HepG2 (cell line): ENCODE results near the gene F12. TPM values are rescaled to one million over a fixed set of nuclear protein-coding genes. Genes with fewer than 3 reads are reported as not detected.

Source experiments
- BATF2 ChIP-seq: sonication (generic); formaldehyde crosslinking; IDR thresholded peaks from 2 replicates; pipeline ENCODE4 v1.8.0; 2022; ENCODE audit warnings: mild to moderate bottlenecking, missing genetic modification reagents, moderate library complexity
- HDAC2 ChIP-seq: sonication (generic); formaldehyde crosslinking; IDR thresholded peaks from 2 replicates; pipeline ENCODE4 v1.4.0; 2020; ENCODE audit warnings: missing genetic modification reagents
- HNF4G ChIP-seq, 2 experiments: sonication (generic) in 1 of 2; formaldehyde crosslinking in 1 of 2; IDR thresholded peaks; 2 replicates each; pipeline versions ENCODE4 v1.4.0 to v1.6.1; 2011 to 2020; ENCODE audit warnings: borderline replicate concordance in 2 of 2, low read depth in 2 of 2, mild to moderate bottlenecking in 2 of 2, low read length in 1 of 2, missing genetic modification reagents in 1 of 2, moderate library complexity in 1 of 2
- HNRNPK ChIP-seq: fragments of 200-400 bp; formaldehyde crosslinking; IDR thresholded peaks from 2 replicates; pipeline ENCODE4 v1.6.1; 2018; ENCODE audit warnings: low read length, low read depth, moderate library complexity, mild to moderate bottlenecking; ENCODE audit not compliant: poor library complexity, severe bottlenecking
- KLF16 ChIP-seq, 2 experiments: sonication (generic) in 1 of 2; formaldehyde crosslinking in 1 of 2; IDR thresholded peaks; 2 replicates each; pipeline versions ENCODE4 v1.6.1 to v1.8.0; 2016 to 2023; ENCODE audit warnings: missing genetic modification reagents in 2 of 2, missing compliant biosample characterization in 1 of 2
- LCORL ChIP-seq, 2 experiments: fragments of 450-650 bp in 1 of 2; sonication (generic) in 1 of 2; formaldehyde crosslinking in 1 of 2; IDR thresholded peaks; 2 replicates each; pipeline versions ENCODE4 v1.5.0 to v1.6.1; 2017 to 2020; ENCODE audit warnings: antibody characterized with exemption in 1 of 2, missing genetic modification reagents in 1 of 2
- MAX ChIP-seq: IDR thresholded peaks from 2 replicates; pipeline ENCODE4 v1.6.1; 2012; ENCODE audit warnings: inconsistent platforms
- MLX ChIP-seq: IDR thresholded peaks from 2 replicates; pipeline ENCODE4 v1.6.1; 2016
- PHF8 ChIP-seq: sonication (generic); formaldehyde crosslinking; IDR thresholded peaks from 2 replicates; pipeline ENCODE4 v1.5.0; 2020; ENCODE audit warnings: missing genetic modification reagents
- TAF1 ChIP-seq: sonication (generic); formaldehyde crosslinking; IDR thresholded peaks from 2 replicates; pipeline ENCODE4 v1.4.0; 2020; ENCODE audit warnings: missing genetic modification reagents
- TCF12 ChIP-seq, 2 experiments: fragments of 450-650 bp in 1 of 2; sonication (generic) in 1 of 2; formaldehyde crosslinking in 1 of 2; IDR thresholded peaks; 2 replicates each; pipeline versions ENCODE4 v1.6.1 to v1.8.0; 2017 to 2022; ENCODE audit warnings: antibody characterized with exemption in 1 of 2, mild to moderate bottlenecking in 1 of 2, missing genetic modification reagents in 1 of 2, moderate library complexity in 1 of 2
- ZBTB14 ChIP-seq: sonication (generic); formaldehyde crosslinking; IDR thresholded peaks from 2 replicates; pipeline ENCODE4 v1.4.0; 2020; ENCODE audit warnings: missing genetic modification reagents
- ZBTB33 ChIP-seq: sonication (generic); formaldehyde crosslinking; IDR thresholded peaks from 2 replicates; pipeline ENCODE4 v1.4.0; 2020; ENCODE audit warnings: missing genetic modification reagents
- ZBTB7B ChIP-seq: sonication (generic); formaldehyde crosslinking; IDR thresholded peaks from 2 replicates; pipeline ENCODE4 v1.4.0; 2020; ENCODE audit warnings: missing genetic modification reagents
- ZFX ChIP-seq: sonication (generic); formaldehyde crosslinking; IDR thresholded peaks from 2 replicates; pipeline ENCODE4 v1.4.0; 2020; ENCODE audit warnings: mild to moderate bottlenecking, low read depth, missing genetic modification reagents, moderate library complexity
- ZNF121 ChIP-seq: sonication (generic); formaldehyde crosslinking; IDR thresholded peaks from 2 replicates; pipeline ENCODE4 v1.5.0; 2020; ENCODE audit warnings: mild to moderate bottlenecking, missing genetic modification reagents
- ZNF263 ChIP-seq: sonication (generic); formaldehyde crosslinking; IDR thresholded peaks from 2 replicates; pipeline ENCODE4 v1.4.0; 2020; ENCODE audit warnings: missing genetic modification reagents
- ZNF333 ChIP-seq: sonication (generic); formaldehyde crosslinking; IDR thresholded peaks from 2 replicates; pipeline ENCODE4 v1.4.0; 2020; ENCODE audit warnings: mild to moderate bottlenecking, missing genetic modification reagents, borderline replicate concordance
- ZNF446 ChIP-seq: sonication (generic); formaldehyde crosslinking; IDR thresholded peaks from 2 replicates; pipeline ENCODE4 v1.5.0; 2020; ENCODE audit warnings: mild to moderate bottlenecking, missing genetic modification reagents
- ZNF616 ChIP-seq: sonication (generic); formaldehyde crosslinking; IDR thresholded peaks from 2 replicates; pipeline ENCODE4 v1.5.0; 2020; ENCODE audit warnings: low read depth, mild to moderate bottlenecking, missing genetic modification reagents
- ZSCAN25 ChIP-seq: sonication (generic); formaldehyde crosslinking; IDR thresholded peaks from 2 replicates; pipeline ENCODE4 v1.8.0; 2022; ENCODE audit warnings: mild to moderate bottlenecking, missing genetic modification reagents
- polyA plus RNA-seq, 8 experiments: library from polyadenylated mRNA; depleted of rRNA in 3 of 8; stranded (reverse) in 7 of 8; unstranded in 1 of 8; fragments of >200 nt; fragmentation: Illumina TruSeq in 4 of 8; extraction: Trizol in 4 of 8; gene quantifications; 2 replicates each; pipeline versions ENCODE4 v1.2.1 to v1.2.3, GENCODE V29; 2011 to 2016; ENCODE audit warnings: low read depth in 4 of 8, missing spikeins in 1 of 8, mixed read lengths in 1 of 8; ENCODE audit not compliant: insufficient read depth in 1 of 8
- total RNA-seq, 5 experiments: library from RNA; depleted of rRNA; stranded (reverse); fragments of >200 nt; fragmentation: Illumina TruSeq; extraction: Trizol; gene quantifications; 2 replicates each; pipeline ENCODE4 v1.2.3, GENCODE V29; 2016; ENCODE audit warnings: low read depth in 1 of 5

The F12 gene
- total and polyA plus RNA-seq, 2 of the 13 experiments (the other 11 are each of a cell fraction or from before 2014, with no cell fraction given) = 2.5 to 3.0 TPM

- no peak for TF ChIP-seq TCF12 (IDR thresholded peaks at IDR 0.05)
- TF ChIP-seq TCF12 (CRISPR knock-in tag; IDR thresholded peaks at IDR 0.05) = 0 out of 2 replicates have a peak, but pooled peaks have one; percentile 46
- peak; percentile 92 for TF ChIP-seq ZSCAN25 (CRISPR knock-in tag)
- peak; percentile 79 for TF ChIP-seq MAX
- no peak for TF ChIP-seq HDAC2
- TF ChIP-seq LCORL (IDR thresholded peaks at IDR 0.05) = peak; percentile 90
- TF ChIP-seq LCORL (CRISPR knock-in tag; IDR thresholded peaks at IDR 0.05) = 0 out of 2 replicates have a peak, but pooled peaks have one; percentile 30
- TF ChIP-seq ZNF616 (CRISPR knock-in tag) = 0 out of 2 replicates have a peak, but pooled peaks have one; percentile 18
- peak; percentile 18; the same call in 1 of the 2 replicates for TF ChIP-seq TAF1
- TF ChIP-seq ZNF446 (CRISPR knock-in tag) = peak; percentile 72; the same call in 1 of the 2 replicates
- peak; percentile 92 for TF ChIP-seq ZNF263
- peak; percentile 77 for TF ChIP-seq ZNF121
- 0 out of 2 replicates have a peak, but pooled peaks have one; percentile 15 for TF ChIP-seq BATF2 (CRISPR knock-in tag)
- peak; percentile 72 for TF ChIP-seq ZBTB33
- TF ChIP-seq ZNF333 (CRISPR knock-in tag) = no peak
- TF ChIP-seq ZBTB14 (CRISPR knock-in tag) = 0 out of 2 replicates have a peak, but pooled peaks have one; percentile 42
- TF ChIP-seq HNF4G (IDR thresholded peaks at IDR 0.05; ENCODE audit: borderline replicate concordance, low read depth, low read length) = no peak
- TF ChIP-seq HNF4G (CRISPR knock-in tag; IDR thresholded peaks at IDR 0.05; ENCODE audit: borderline replicate concordance, low read depth) = no peak
- peak; percentile 6; the same call in 1 of the 2 replicates for TF ChIP-seq PHF8
- TF ChIP-seq MLX (CRISPR knock-in tag) = no peak
- TF ChIP-seq KLF16 (CRISPR knock-in tag; IDR thresholded peaks at IDR 0.05) = 0 out of 4 replicates have a peak, but pooled peaks of 1 of the 2 experiments have one; percentile 12
- TF ChIP-seq ZFX = peak; percentile 63
- TF ChIP-seq HNRNPK = peak; percentile 77
- 0 out of 2 replicates have a peak, but pooled peaks have one; percentile 20 for TF ChIP-seq ZBTB7B (CRISPR knock-in tag)
Measured at GRCh38 chr5:177403792-177404640, 5.3 kb downstream of the F12 start (continued).
